CD14-positive monocyte (primary cell): ENCODE measurements around the gene MED8. TPM values are rescaled to one million over a fixed set of nuclear protein-coding genes. Genes with fewer than 3 reads are reported as not detected.

Experiments
- DNase-seq, 3 donors: peaks; one replicate each; pipeline ENCODE4 v3.0.0-alpha.2; 2011 to 2022
- H2AFZ ChIP-seq: 2 replicates; pipeline ENCODE4 v1.6.0; 2012; ENCODE audit warnings: mild to moderate bottlenecking, low read depth, low read length, inconsistent platforms; ENCODE audit not compliant: insufficient read depth, poor library complexity, severe bottlenecking
- H3K27ac ChIP-seq, 2 donors: 1 replicate in 1 of 2; 2 replicates in 1 of 2; pipeline ENCODE4 v1.5.1; 2012 to 2013; ENCODE audit warnings: low read length in 2 of 2, control low read depth in 1 of 2, inconsistent platforms in 1 of 2, low read depth in 1 of 2, mild to moderate bottlenecking in 1 of 2
- H3K27me3 ChIP-seq, 2 donors: one replicate each; pipeline versions ENCODE4 v1.6.0 to v1.6.1; 2011 to 2013; ENCODE audit warnings: low read length in 2 of 2; ENCODE audit not compliant: control insufficient read depth in 2 of 2, insufficient read depth in 2 of 2
- H3K36me3 ChIP-seq, 2 donors: replicated peaks in 1 of 2; 1 replicate in 1 of 2; 2 replicates in 1 of 2; pipeline versions ENCODE4 v1.5.1 to v1.6.1; 2012 to 2013; ENCODE audit warnings: low read length in 2 of 2, control low read depth in 1 of 2, inconsistent platforms in 1 of 2, mild to moderate bottlenecking in 1 of 2; ENCODE audit not compliant: insufficient read depth in 2 of 2, control insufficient read depth in 1 of 2
- H3K4me1 ChIP-seq, 2 donors: 1 replicate in 1 of 2; 2 replicates in 1 of 2; pipeline versions ENCODE4 v1.5.1 to v1.6.1; 2012 to 2013; ENCODE audit warnings: low read length in 2 of 2, control low read depth in 1 of 2, inconsistent platforms in 1 of 2, mild to moderate bottlenecking in 1 of 2, moderate library complexity in 1 of 2; ENCODE audit not compliant: insufficient read depth in 2 of 2, control insufficient read depth in 1 of 2
- H3K4me2 ChIP-seq: replicated peaks from 2 replicates; pipeline ENCODE3; 2012; ENCODE audit warnings: low read length, moderate library complexity, mild to moderate bottlenecking; ENCODE audit not compliant: poor library complexity, severe bottlenecking; ENCODE audit errors: extremely low read depth
- H3K4me3 ChIP-seq, 3 experiments: fragments of 200-600 bp in 1 of 3; sonication (generic) in 1 of 3; replicated peaks in 1 of 3; 1 replicate in 2 of 3; 2 replicates in 1 of 3; pipeline ENCODE4 v1.5.1; 2011 to 2013; ENCODE audit warnings: low read length in 3 of 3, mild to moderate bottlenecking in 3 of 3, control low read depth in 2 of 3, low read depth in 2 of 3, inconsistent platforms in 1 of 3, moderate library complexity in 1 of 3
- H3K79me2 ChIP-seq: 2 replicates; pipeline ENCODE4 v1.6.0; 2012; ENCODE audit warnings: mild to moderate bottlenecking, control low read depth, inconsistent platforms, low read length, moderate library complexity; ENCODE audit not compliant: insufficient read depth
- H3K9ac ChIP-seq: 2 replicates; pipeline ENCODE4 v1.6.0; 2017; ENCODE audit warnings: low read length, mild to moderate bottlenecking; ENCODE audit not compliant: insufficient read depth, poor library complexity, severe bottlenecking
- H3K9me3 ChIP-seq, 2 donors: replicated peaks in 1 of 2; 1 replicate in 1 of 2; 2 replicates in 1 of 2; pipeline versions ENCODE4 v1.5.1 to v1.6.1; 2012 to 2013; ENCODE audit warnings: low read length in 2 of 2, control low read depth in 1 of 2; ENCODE audit not compliant: control insufficient read depth in 1 of 2, insufficient read depth in 1 of 2
- H4K20me1 ChIP-seq: 2 replicates; pipeline ENCODE4 v1.6.0; 2012; ENCODE audit warnings: mild to moderate bottlenecking, low read length, control low read depth, moderate library complexity; ENCODE audit not compliant: insufficient read depth
- H3K27ac Mint-ChIP-seq, 7 donors: one replicate each; pipeline ENCODE4 v1.8.0; 2020; ENCODE audit warnings: mild to moderate bottlenecking in 7 of 7, mixed read lengths in 7 of 7, moderate library complexity in 6 of 7, inconsistent platforms in 2 of 7
- H3K27me3 Mint-ChIP-seq, 3 donors: one replicate each; pipeline ENCODE4 v1.8.0; 2021 to 2022; ENCODE audit warnings: low read depth in 3 of 3, mild to moderate bottlenecking in 3 of 3, mixed read lengths in 3 of 3, moderate library complexity in 3 of 3, inconsistent platforms in 1 of 3
- H3K36me3 Mint-ChIP-seq, 2 donors: one replicate each; pipeline ENCODE4 v1.8.0; 2020; ENCODE audit warnings: mixed read lengths in 2 of 2, inconsistent platforms in 1 of 2, mild to moderate bottlenecking in 1 of 2
- H3K4me1 Mint-ChIP-seq: one replicate; pipeline ENCODE4 v1.8.0; 2020; ENCODE audit warnings: mild to moderate bottlenecking, mixed read lengths
- H3K4me3 Mint-ChIP-seq, 2 donors: one replicate each; pipeline ENCODE4 v1.8.0; 2020; ENCODE audit warnings: mild to moderate bottlenecking in 2 of 2, mixed read lengths in 2 of 2, moderate library complexity in 1 of 2
- H3K9me3 Mint-ChIP-seq, 7 donors: one replicate each; pipeline ENCODE4 v1.8.0; 2020 to 2022; ENCODE audit warnings: mixed read lengths in 7 of 7, mild to moderate bottlenecking in 6 of 7, moderate library complexity in 6 of 7, inconsistent platforms in 2 of 7
- WGBS: methylation state at CpG from one replicate; pipeline ENCODE4 v1.1.5; 2013; ENCODE audit warnings: missing lambda C conversion rate; ENCODE audit not compliant: insufficient coverage; 5-methylcytosine and 5-hydroxymethylcytosine counted together
- intact Hi-C, 2 donors: fragments of 100-400 bp; cut with micrococcal nuclease; formaldehyde crosslinking; loops; one replicate each; pipeline versions ENCODE4 v1.15.0 to v1.15.1; 2023
- polyA plus RNA-seq, 3 donors: library from polyadenylated mRNA; depleted of rRNA in 1 of 3; unstranded in 2 of 3; stranded (reverse) in 1 of 3; fragments of 300-500 nt in 2 of 3; fragments of >200 nt in 1 of 3; fragmentation: Illumina TruSeq in 2 of 3; gene quantifications; 1 replicate in 2 of 3; 2 replicates in 1 of 3; pipeline ENCODE4 v1.2.3, GENCODE V29; 2012 to 2021
- TF ChIP-seq, protein P1 (sequence below): fragments of 200-600 bp; IDR thresholded peaks from one replicate; pipeline ENCODE4 v1.8.0; 2022; ENCODE audit warnings: antibody characterized with exemption, mild to moderate bottlenecking

Gene MED8
- polyA plus RNA-seq, 3 donors: 16.6 to 41.8 (median 40.7) TPM

DNA sequence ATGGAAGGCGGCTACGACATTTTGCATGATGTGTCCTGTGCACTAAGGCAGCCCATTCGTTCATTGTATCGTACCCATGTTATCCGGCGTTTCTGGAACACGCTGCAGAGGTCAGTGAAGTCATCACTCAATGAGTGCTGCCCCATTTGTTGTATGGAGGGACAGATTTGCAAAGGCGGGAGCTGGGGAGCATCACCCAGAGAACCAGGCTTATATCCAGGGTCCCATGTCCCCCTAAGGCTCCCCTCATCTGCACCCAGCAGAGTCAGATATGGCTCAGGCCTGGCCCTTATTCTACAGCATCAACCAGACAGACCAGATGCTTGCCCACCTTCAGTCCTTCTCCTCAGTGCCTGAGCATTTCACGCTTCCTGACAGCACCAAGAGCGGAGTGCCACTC is 31.3 kb upstream of the MED8 start:
- Histone ChIP-seq H2AFZ (no peak overlapping the region), H3K4me1 (no peaks in the 10 kb centered on the region), H3K79me2 (no peaks in the 10 kb centered on the region), H3K4me2 (no peak overlapping the region), H3K27ac (no peak overlapping the region), H3K4me3 (no peak overlapping the region), H3K9me3 (no peaks in the 10 kb centered on the region), H3K9ac (no peak overlapping the region), H3K27me3 (no peaks in the 10 kb centered on the region), H4K20me1 (no peaks in the 10 kb centered on the region), H3K36me3 (peaks cover 97 to 99% of the 10 kb centered on the region in 2 donors)
- intact Hi-C loops: no loop called here
- H3K27me3 Mint-ChIP-seq: peaks cover 0 to 2% (median 0%) of the 10 kb centered on the region in 3 donors
- DNase-seq: no peak
- WGBS: 97% methylated on average over 9 of the region's 10 CpGs
- H3K9me3 Mint-ChIP-seq: peaks cover 0 to 3% (median 0%) of the 10 kb centered on the region in 7 donors
- no peaks in the 10 kb centered on the region for H3K4me1 Mint-ChIP-seq
- H3K36me3 Mint-ChIP-seq: peaks cover 32 to 65% of the 10 kb centered on the region in 2 donors
- TF ChIP-seq, protein P1, sequence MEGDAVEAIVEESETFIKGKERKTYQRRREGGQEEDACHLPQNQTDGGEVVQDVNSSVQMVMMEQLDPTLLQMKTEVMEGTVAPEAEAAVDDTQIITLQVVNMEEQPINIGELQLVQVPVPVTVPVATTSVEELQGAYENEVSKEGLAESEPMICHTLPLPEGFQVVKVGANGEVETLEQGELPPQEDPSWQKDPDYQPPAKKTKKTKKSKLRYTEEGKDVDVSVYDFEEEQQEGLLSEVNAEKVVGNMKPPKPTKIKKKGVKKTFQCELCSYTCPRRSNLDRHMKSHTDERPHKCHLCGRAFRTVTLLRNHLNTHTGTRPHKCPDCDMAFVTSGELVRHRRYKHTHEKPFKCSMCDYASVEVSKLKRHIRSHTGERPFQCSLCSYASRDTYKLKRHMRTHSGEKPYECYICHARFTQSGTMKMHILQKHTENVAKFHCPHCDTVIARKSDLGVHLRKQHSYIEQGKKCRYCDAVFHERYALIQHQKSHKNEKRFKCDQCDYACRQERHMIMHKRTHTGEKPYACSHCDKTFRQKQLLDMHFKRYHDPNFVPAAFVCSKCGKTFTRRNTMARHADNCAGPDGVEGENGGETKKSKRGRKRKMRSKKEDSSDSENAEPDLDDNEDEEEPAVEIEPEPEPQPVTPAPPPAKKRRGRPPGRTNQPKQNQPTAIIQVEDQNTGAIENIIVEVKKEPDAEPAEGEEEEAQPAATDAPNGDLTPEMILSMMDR: no peak
- no peak overlapping the region for H3K27ac Mint-ChIP-seq
- no peak overlapping the region for H3K4me3 Mint-ChIP-seq

DNA sequence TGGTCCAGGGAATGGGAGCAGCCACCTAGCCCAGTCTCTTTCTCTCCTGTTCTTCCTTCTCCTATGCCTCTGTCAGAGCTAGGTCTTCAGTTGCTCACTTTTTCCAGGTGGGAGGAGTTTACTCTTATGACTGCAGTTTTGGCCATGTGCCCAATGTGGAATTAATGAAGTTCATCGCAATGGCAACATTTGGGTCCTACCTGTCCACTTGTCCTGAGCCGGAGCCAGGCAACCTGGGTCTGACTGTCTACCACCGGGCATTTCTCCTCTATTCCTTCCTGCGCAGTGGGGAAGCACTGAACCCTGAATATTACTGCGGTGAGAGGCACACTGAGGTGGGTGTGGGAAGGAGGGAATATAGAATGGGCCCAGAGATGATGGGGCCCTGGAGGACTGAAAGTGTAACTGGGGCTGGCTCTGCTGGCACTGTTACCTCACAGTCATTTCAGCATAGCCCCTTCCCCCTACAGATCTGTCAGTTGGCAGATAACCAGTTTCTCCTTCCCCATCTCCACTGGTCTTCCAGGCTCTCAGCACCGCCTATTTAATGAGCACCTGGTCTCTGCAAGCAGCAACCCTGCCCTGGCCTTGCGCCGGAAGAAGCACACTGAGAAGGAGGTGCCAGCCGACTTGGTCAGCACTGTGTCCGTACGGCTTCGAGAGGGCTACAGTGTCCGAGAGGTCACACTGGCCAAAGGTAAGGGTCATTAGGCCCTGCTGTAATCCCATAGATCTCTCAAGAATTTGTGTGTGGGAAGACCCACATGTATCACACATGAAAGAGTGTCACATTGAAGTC is 30.2 kb upstream of the MED8 start:
- TF ChIP-seq, protein P1: no peak
- Histone ChIP-seq H4K20me1 (no peaks in the 10 kb centered on the region), H3K36me3 (peaks cover 96 to 99% of the 10 kb centered on the region in 2 donors), H3K27ac (no peak overlapping the region), H2AFZ (no peak overlapping the region), H3K9me3 (no peaks in the 10 kb centered on the region), H3K4me2 (no peak overlapping the region), H3K27me3 (no peaks in the 10 kb centered on the region), H3K4me3 (no peak overlapping the region), H3K4me1 (no peaks in the 10 kb centered on the region), H3K79me2 (no peaks in the 10 kb centered on the region), H3K9ac (no peak overlapping the region)
- Mint-ChIP-seq H3K36me3 (peaks cover 21 to 58% of the 10 kb centered on the region in 2 donors), H3K27me3 (peaks cover 0 to 2% (median 0%) of the 10 kb centered on the region in 3 donors), H3K27ac (peak overlapping the region in 1 of 7 donors; percentile 23), H3K4me3 (no peak overlapping the region), H3K9me3 (peaks cover 0 to 3% (median 0%) of the 10 kb centered on the region in 7 donors), H3K4me1 (no peaks in the 10 kb centered on the region)
- intact Hi-C loops: no loop called here
- WGBS: 100% methylated on average over 7 of the region's 13 CpGs
- no peak for DNase-seq
